Astrocyte of the spinal cord (primary cell): ENCODE results near the gene DDX51.

Experiments used
- DNase-seq: peaks from one replicate; pipeline ENCODE4 v3.0.0; 2011; ENCODE audit warnings: low read depth, low spot score
- H3K4me3 ChIP-seq: 2 replicates; pipeline ENCODE4 v1.5.1; 2011; ENCODE audit warnings: low read depth, mild to moderate bottlenecking, low read length, moderate library complexity
- CTCF ChIP-seq: IDR thresholded peaks from 2 replicates; pipeline ENCODE4 v1.5.1; 2012; ENCODE audit warnings: low read depth, mild to moderate bottlenecking, low read length, inconsistent platforms
- in situ Hi-C: cut with HindIII; loops from 2 replicates; pipeline ENCODE4 v1.10.0; 2017; ENCODE audit warnings: low sequenced_read_pairs

Gene DDX51

GRCh38 chr12:132178801-132179401 lies 34.8 kb upstream of the DDX51 start:
- DNase-seq = no peak
- in situ Hi-C loops = no loop called here
- no peak overlapping the region for H3K4me3 ChIP-seq
- no peak for TF ChIP-seq CTCF

- in situ Hi-C loops = no loop called here
- no peak overlapping the region for H3K4me3 ChIP-seq
Measured at GRCh38 chr12:132178316-132178715, 34.2 kb upstream of the DDX51 start.

GRCh38 chr12:132176920-132177551 lies 32.9 kb upstream of the DDX51 start:
- TF ChIP-seq CTCF = no peak
- in situ Hi-C loops = no loop called here
- no peak overlapping the region for H3K4me3 ChIP-seq
- no peak for DNase-seq

More at GRCh38 chr12:132178316-132178715, 34.2 kb upstream of the DDX51 start:
- no peak for DNase-seq
- no peak for TF ChIP-seq CTCF

GRCh38 chr12:132176385-132176919 lies 32.3 kb upstream of the DDX51 start:
- in situ Hi-C loops = no loop called here
- no peak for TF ChIP-seq CTCF
- no peak for DNase-seq
- no peak overlapping the region for H3K4me3 ChIP-seq

GRCh38 chr12:132175496-132176384 lies 31.6 kb upstream of the DDX51 start:
- DNase-seq = no peak
- H3K4me3 ChIP-seq = no peak overlapping the region
- no peak for TF ChIP-seq CTCF
- in situ Hi-C loops = no loop called here

- no peak for TF ChIP-seq CTCF
- no peak for DNase-seq
- in situ Hi-C loops = no loop called here
- no peak overlapping the region for H3K4me3 ChIP-seq
Measured at GRCh38 chr12:132174839-132175490, 30.8 kb upstream of the DDX51 start.
